ENCODE results near the gene C2CD4B. TPM values are rescaled to one million over a fixed set of nuclear protein-coding genes. Genes with fewer than 3 reads are reported as not detected.

The C2CD4B gene
- total RNA-seq, 1 donor = not detected

DNA sequence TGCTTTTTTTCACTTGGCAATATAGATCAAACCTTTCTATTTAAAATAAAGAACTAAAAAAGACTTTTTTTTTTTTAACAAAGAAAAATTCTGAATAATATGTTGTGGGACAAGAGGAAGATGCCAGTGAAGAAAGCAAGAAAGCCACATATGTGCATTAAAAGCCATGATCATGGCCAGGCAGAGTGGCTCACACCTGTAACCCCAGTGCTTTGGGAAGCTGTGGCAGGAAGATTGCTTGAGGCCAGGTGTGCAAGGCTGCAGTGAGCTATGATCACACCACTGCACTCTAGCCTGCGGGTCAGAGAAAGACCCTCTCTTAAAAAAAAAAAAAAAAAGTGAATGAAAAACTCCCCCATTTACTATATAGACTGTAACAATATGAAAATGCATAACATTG lies 23.9 kb downstream of the C2CD4B start:
- H3K4me2 ChIP-seq (ENCODE audit: insufficient read depth, low read length) = no peak overlapping the region
- H3K79me2 ChIP-seq (ENCODE audit: insufficient read depth, low read length) = no peaks in the 10 kb centered on the region
- H4K20me1 ChIP-seq (ENCODE audit: insufficient read depth, low read length) = no peaks in the 10 kb centered on the region
- TF ChIP-seq, protein P1, sequence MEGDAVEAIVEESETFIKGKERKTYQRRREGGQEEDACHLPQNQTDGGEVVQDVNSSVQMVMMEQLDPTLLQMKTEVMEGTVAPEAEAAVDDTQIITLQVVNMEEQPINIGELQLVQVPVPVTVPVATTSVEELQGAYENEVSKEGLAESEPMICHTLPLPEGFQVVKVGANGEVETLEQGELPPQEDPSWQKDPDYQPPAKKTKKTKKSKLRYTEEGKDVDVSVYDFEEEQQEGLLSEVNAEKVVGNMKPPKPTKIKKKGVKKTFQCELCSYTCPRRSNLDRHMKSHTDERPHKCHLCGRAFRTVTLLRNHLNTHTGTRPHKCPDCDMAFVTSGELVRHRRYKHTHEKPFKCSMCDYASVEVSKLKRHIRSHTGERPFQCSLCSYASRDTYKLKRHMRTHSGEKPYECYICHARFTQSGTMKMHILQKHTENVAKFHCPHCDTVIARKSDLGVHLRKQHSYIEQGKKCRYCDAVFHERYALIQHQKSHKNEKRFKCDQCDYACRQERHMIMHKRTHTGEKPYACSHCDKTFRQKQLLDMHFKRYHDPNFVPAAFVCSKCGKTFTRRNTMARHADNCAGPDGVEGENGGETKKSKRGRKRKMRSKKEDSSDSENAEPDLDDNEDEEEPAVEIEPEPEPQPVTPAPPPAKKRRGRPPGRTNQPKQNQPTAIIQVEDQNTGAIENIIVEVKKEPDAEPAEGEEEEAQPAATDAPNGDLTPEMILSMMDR (IDR thresholded peaks at IDR 0.05; ENCODE audit: extremely low read depth, low read depth, low read length) = no peak
- no peak overlapping the region for H2AFZ ChIP-seq (ENCODE audit: low read length)
- H3K27me3 ChIP-seq (ENCODE audit: insufficient read depth, low read length) = peaks cover 8% of the 10 kb centered on the region
- no peak overlapping the region for H3K27ac ChIP-seq (ENCODE audit: low read depth, low read length)
- H3K4me3 ChIP-seq (ENCODE audit: insufficient read depth, low read length) = no peak overlapping the region
- H3K4me1 ChIP-seq (ENCODE audit: insufficient read depth, low read length) = peaks cover 6% of the 10 kb centered on the region
- DNase-seq (ENCODE audit: insufficient read length, low spot score, missing footprints) = no peak
- no peaks in the 10 kb centered on the region for H3K36me3 ChIP-seq (ENCODE audit: insufficient read depth, low read length)
- no peaks in the 10 kb centered on the region for H3K9me3 ChIP-seq (ENCODE audit: low read depth, low read length)

- Histone ChIP-seq H3K27ac (ENCODE audit: low read depth, low read length) (peak overlapping the region; percentile 37), H3K79me2 (ENCODE audit: insufficient read depth, low read length) (no peaks in the 10 kb centered on the region), H3K9me3 (ENCODE audit: low read depth, low read length) (no peaks in the 10 kb centered on the region), H3K27me3 (ENCODE audit: insufficient read depth, low read length) (peaks cover 8% of the 10 kb centered on the region), H4K20me1 (ENCODE audit: insufficient read depth, low read length) (no peaks in the 10 kb centered on the region), H3K4me2 (ENCODE audit: insufficient read depth, low read length) (peak overlapping the region; percentile 1), H3K36me3 (ENCODE audit: insufficient read depth, low read length) (no peaks in the 10 kb centered on the region), H3K4me3 (ENCODE audit: insufficient read depth, low read length) (no peak overlapping the region), H3K4me1 (ENCODE audit: insufficient read depth, low read length) (peaks cover 17% of the 10 kb centered on the region), H2AFZ (ENCODE audit: low read length) (no peak overlapping the region)
- DNase-seq (ENCODE audit: insufficient read length, low spot score, missing footprints) = peak; percentile 58
- TF ChIP-seq, protein P1 (IDR thresholded peaks at IDR 0.05; ENCODE audit: extremely low read depth, low read depth, low read length) = no peak
Observed at GRCh38 chr15:62138124-62138523, 27.0 kb downstream of the C2CD4B start.

DNA sequence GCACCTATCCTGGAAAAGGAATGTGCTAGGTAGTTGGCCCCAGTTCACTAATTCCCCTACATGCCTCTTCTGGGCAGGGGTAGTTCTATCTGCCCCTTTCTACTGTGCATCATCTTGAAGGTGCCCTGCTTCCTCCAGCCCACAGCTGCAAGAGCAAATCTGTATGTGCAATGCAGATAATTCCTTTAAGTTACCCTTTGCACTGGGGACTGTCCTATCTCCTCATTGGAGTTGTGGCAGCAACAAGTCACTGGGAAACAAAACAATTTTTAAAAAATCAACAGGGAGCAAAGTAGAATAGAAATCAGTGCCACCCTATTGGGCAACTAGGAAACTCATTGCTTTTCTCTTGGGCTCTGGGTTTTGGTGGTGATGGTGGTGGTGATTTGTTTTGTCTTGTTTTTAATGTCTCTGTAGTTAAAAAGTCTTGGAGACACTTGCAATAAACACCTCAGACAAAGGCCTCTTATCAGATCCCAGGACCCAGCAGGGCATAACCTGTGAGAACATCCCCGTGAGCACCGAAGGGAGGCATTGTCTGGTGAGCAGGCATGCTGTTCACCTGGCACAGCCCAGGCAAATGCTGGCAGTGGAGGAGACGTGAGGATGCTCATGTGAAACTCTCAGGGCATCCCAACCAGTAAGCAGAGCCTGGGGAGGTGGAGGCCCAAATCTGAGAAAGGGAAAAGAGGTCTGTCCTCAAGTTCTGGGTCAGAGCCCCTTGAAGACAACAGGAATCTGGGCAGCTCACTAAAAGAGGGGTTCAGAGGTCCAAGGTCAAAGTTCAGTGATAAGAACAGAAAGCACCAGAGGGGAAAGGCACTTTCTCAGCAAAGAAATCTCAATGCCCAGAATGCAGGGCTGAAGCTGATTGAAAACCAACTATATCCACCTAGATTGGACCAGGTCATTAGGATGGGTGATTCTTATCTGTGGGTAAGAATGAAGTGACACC lies 27.9 kb downstream of the C2CD4B start:
- no peaks in the 10 kb centered on the region for H3K9me3 ChIP-seq (ENCODE audit: low read depth, low read length)
- TF ChIP-seq, protein P1 (IDR thresholded peaks at IDR 0.05; ENCODE audit: extremely low read depth, low read depth, low read length) = no peak
- no peak overlapping the region for H2AFZ ChIP-seq (ENCODE audit: low read length)
- H3K27ac ChIP-seq (ENCODE audit: low read depth, low read length) = peak overlapping the region; percentile 37
- no peaks in the 10 kb centered on the region for H4K20me1 ChIP-seq (ENCODE audit: insufficient read depth, low read length)
- no peaks in the 10 kb centered on the region for H3K79me2 ChIP-seq (ENCODE audit: insufficient read depth, low read length)
- no peak for DNase-seq (ENCODE audit: insufficient read length, low spot score, missing footprints)
- H3K4me1 ChIP-seq (ENCODE audit: insufficient read depth, low read length) = peaks cover 17% of the 10 kb centered on the region
- H3K4me3 ChIP-seq (ENCODE audit: insufficient read depth, low read length) = no peak overlapping the region
- H3K36me3 ChIP-seq (ENCODE audit: insufficient read depth, low read length) = no peaks in the 10 kb centered on the region
- peaks cover 5% of the 10 kb centered on the region for H3K27me3 ChIP-seq (ENCODE audit: insufficient read depth, low read length)
- H3K4me2 ChIP-seq (ENCODE audit: insufficient read depth, low read length) = peak overlapping the region; percentile 1

GRCh38 chr15:62135532-62136134 lies 29.5 kb downstream of the C2CD4B start:
- H2AFZ ChIP-seq (ENCODE audit: low read length) = no peak overlapping the region
- H3K9me3 ChIP-seq (ENCODE audit: low read depth, low read length) = no peaks in the 10 kb centered on the region
- no peaks in the 10 kb centered on the region for H3K79me2 ChIP-seq (ENCODE audit: insufficient read depth, low read length)
- no peak overlapping the region for H3K4me3 ChIP-seq (ENCODE audit: insufficient read depth, low read length)
- H3K27ac ChIP-seq (ENCODE audit: low read depth, low read length) = no peak overlapping the region
- DNase-seq (ENCODE audit: insufficient read length, low spot score, missing footprints) = peak; percentile 52
- H3K36me3 ChIP-seq (ENCODE audit: insufficient read depth, low read length) = no peaks in the 10 kb centered on the region
- H3K27me3 ChIP-seq (ENCODE audit: insufficient read depth, low read length) = peaks cover 5% of the 10 kb centered on the region
- no peaks in the 10 kb centered on the region for H4K20me1 ChIP-seq (ENCODE audit: insufficient read depth, low read length)
- peaks cover 17% of the 10 kb centered on the region for H3K4me1 ChIP-seq (ENCODE audit: insufficient read depth, low read length)
- TF ChIP-seq, protein P1 (IDR thresholded peaks at IDR 0.05; ENCODE audit: extremely low read depth, low read depth, low read length) = no peak
- H3K4me2 ChIP-seq (ENCODE audit: insufficient read depth, low read length) = peak overlapping the region; percentile 30

Measured in osteoblast (primary cell).